ENCODE measurements around the gene MAPKAPK2.

- TF ChIP-seq POLR2A (IDR thresholded peaks at IDR 0.05; ENCODE audit: low read length): no peak
- TF ChIP-seq GATA1 (IDR thresholded peaks at IDR 0.05; ENCODE audit: low read depth, low read length): no peak
Measured at GRCh38 chr1:206771338-206771692, 86.6 kb downstream of the MAPKAPK2 start.
